WI38 (cell line): ENCODE measurements around the gene CCDC12.

Experiments
- H3K4me3 ChIP-seq: 2 replicates; pipeline ENCODE4 v1.5.1; 2011; ENCODE audit warnings: low read depth, mild to moderate bottlenecking, control low read depth, low read length
- CTCF ChIP-seq: IDR thresholded peaks from 2 replicates; pipeline ENCODE4 v1.5.1; 2012; ENCODE audit warnings: low read depth, mild to moderate bottlenecking, control low read depth, low read length

The CCDC12 gene

GRCh38 chr3:46993292-46993691 lies 16.7 kb upstream of the CCDC12 start:
- TF ChIP-seq CTCF = no peak

DNA sequence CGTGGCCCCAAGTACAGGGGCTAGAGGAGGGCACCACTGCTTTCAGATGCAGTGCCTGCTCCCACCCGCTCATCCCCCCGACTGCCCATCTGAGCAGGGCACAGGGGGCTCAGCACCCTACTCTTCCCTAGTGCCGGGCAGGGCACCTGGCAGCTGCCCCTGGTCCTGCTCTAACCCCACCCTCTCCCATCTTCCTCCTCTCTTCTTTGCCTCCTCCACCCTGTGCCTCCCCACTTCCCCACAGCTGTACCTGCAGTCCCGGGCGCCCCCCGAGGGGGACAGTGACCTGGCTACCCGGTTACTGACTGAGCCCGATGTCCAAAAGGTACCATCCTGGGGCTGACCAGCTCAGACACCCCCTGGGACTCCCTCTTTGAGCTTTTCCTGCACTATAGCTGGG lies 15.7 kb upstream of the CCDC12 start:
- H3K4me3 ChIP-seq = no peak overlapping the region
- no peak for TF ChIP-seq CTCF

More at GRCh38 chr3:46993292-46993691, 16.7 kb upstream of the CCDC12 start:
- no peak overlapping the region for H3K4me3 ChIP-seq

DNA sequence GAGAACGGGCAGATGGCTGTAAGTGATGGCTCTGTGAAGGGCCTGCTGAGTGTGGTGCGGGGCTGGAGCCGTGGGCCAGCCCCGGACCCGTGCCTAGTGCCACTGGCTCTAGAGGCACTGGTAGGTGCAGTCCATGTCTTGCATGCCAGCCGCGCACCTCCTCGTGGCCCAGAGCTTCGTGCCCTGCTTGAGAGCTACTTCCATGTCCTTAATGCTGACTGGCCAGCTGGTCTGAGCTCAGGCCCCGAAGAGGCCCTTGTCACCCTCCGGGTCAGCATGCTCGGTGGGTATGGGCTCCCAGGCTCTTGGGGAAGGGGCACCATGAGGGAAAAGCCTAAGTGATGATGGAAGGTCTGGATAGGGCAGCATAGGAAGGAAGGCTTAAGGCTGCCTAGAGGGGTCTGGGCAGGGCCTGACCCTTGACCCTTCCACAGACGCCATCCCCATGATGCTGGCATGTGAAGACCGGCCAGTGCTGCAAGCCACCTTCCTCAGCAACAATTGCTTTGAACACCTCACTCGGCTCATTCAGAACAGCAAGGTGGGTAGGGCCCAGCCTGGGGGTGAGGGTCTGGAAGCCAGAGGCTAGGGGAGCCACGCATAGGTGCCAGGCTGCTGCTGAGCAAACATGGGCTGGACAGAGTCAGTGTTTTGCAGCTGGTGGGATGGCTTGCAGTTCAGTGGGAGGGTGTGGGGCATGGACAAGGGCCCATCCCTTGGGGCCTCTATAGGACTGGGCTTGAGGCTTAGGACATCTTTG lies 15.0 kb upstream of the CCDC12 start:
- no peak for TF ChIP-seq CTCF
- H3K4me3 ChIP-seq = no peak overlapping the region

- H3K4me3 ChIP-seq = no peak overlapping the region
- no peak for TF ChIP-seq CTCF
Observed at GRCh38 chr3:46990573-46991374, 14.2 kb upstream of the CCDC12 start.

DNA sequence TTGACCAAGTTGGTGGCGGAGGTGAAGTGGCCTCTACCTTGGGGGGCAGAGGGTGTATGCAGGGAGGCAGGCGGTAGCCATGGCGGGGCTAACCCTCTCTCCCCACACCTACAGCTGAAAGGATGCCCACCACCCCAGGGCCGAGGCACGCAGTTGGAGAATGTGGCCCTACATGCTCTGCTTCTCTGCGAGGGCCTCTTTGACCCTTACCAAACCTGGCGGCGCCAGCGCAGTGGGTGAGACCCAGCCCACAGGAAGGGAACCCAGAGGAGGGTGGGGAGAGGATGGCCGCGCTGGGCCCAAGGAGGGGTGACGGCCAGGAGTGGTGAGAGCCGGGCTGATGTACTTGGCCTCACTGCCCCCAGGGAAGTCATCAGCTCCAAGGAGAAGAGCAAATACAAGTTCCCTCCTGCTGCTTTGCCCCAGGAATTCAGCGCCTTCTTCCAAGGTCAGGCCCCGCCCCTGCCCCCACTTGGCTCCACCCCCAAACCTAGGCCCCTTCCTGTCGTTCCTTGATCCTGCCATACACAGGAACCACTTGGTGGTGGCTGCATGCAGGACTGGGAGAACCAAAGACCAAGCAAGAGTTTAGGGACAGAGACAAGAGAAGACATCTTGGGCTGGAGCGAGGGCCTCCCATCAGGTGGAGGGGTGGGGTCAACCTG lies 12.7 kb upstream of the CCDC12 start:
- no peak overlapping the region for H3K4me3 ChIP-seq
- no peak for TF ChIP-seq CTCF

- no peak overlapping the region for H3K4me3 ChIP-seq
- no peak for TF ChIP-seq CTCF
Observed at GRCh38 chr3:46988616-46989015, 12.1 kb upstream of the CCDC12 start.
